H1 (cell line): ENCODE data around the gene RASD1.

Experiments used
- CTCF ChIP-seq, 3 experiments: IDR thresholded peaks; 1 replicate in 2 of 3; 2 replicates in 1 of 3; pipeline versions ENCODE4 v1.5.1 to v1.6.1; 2011; ENCODE audit warnings: low read length in 3 of 3, mild to moderate bottlenecking in 3 of 3, inconsistent platforms in 2 of 3, low read depth in 1 of 3, moderate library complexity in 1 of 3; ENCODE audit not compliant: insufficient read depth in 1 of 3; ENCODE audit errors: control extremely low read depth in 1 of 3
- E2F6 ChIP-seq: IDR thresholded peaks from 2 replicates; pipeline ENCODE4 v1.6.1; 2012; ENCODE audit warnings: inconsistent platforms
- EP300 ChIP-seq, 2 experiments: IDR thresholded peaks; 1 replicate in 1 of 2; 2 replicates in 1 of 2; pipeline ENCODE4 v1.6.1; 2011 to 2012; ENCODE audit warnings: low read depth in 2 of 2, low read length in 2 of 2, mild to moderate bottlenecking in 2 of 2, borderline replicate concordance in 1 of 2, inconsistent platforms in 1 of 2, moderate library complexity in 1 of 2
- TBP ChIP-seq: IDR thresholded peaks from 2 replicates; pipeline ENCODE4 v1.6.1; 2011; ENCODE audit warnings: low read depth, low read length, improper control_type of control experiment

GRCh38 chr17:17506181-17506741 lies 10.1 kb upstream of the RASD1 start:
- no peak for TF ChIP-seq EP300 (IDR thresholded peaks at IDR 0.05; ENCODE audit: borderline replicate concordance in 1 of 2, low read depth in 2 of 2, low read length in 2 of 2)
- no peak for TF ChIP-seq CTCF (IDR thresholded peaks at IDR 0.05; ENCODE audit: control extremely low read depth in 1 of 3, insufficient read depth in 1 of 3, low read depth in 1 of 3, low read length in 3 of 3)
- no peak for TF ChIP-seq E2F6
- TF ChIP-seq TBP = no peak
